Heart left ventricle (tissue), 13 donors: ENCODE results near the gene SLAMF8.

Source experiments
- CTCF ChIP-seq, 12 donors: fragments of 200-600 bp; sonication (generic) in 4 of 12; IDR thresholded peaks; one replicate each; pipeline versions ENCODE4 v1.5.0 to v1.8.0; 2018 to 2022; ENCODE audit warnings: antibody characterized with exemption in 12 of 12, mild to moderate bottlenecking in 5 of 12
- POLR2A ChIP-seq, 2 donors: fragments of 450-650 bp; IDR thresholded peaks; one replicate each; pipeline ENCODE4 v1.6.1; 2017; ENCODE audit warnings: antibody characterized with exemption in 2 of 2, mild to moderate bottlenecking in 2 of 2, moderate library complexity in 2 of 2
- donor health status: ischemic (EF 13 %, LVEDD 7.1; RV severe dilation, severe dysfunction).
- donor health status: DM: no; HTN: yes; CAD: no.
- donor health status: DM: no; HTN: no; CAD: no.
- donor health status: ischemic (EF 25% LVEDD 6.9; RV normal size, moderate dysfunction).
- donor health status: ischemic (EF 25% LVEDD 5.7; RV mildly dilated, moderate dysfunction).
- donor health status: ischemic (EF 35%, LVEDD 5.7; RV mildly dilated, moderate dysfunction).
- donor health status: nonischemic (EF 11% LVEDD 7.7; RV severe dilation, severe dysfunction).
- donor health status: DM: yes; HTN: yes; CAD: no.
- donor health status: PGD.
- donor health status: ischemic (EF 29% LVEDD 5.4; RV normal size, mild dysfunction).
- donor health status: nonischemic (EF 23%, LVEDD 6.1; RV moderate dilation, normal function).

GRCh38 chr1:159853417-159854115, 26.9 kb downstream of the SLAMF8 start:
- TF ChIP-seq CTCF (IDR thresholded peaks at IDR 0.05), result no peak
- TF ChIP-seq POLR2A (IDR thresholded peaks at IDR 0.05), result no peak
